GM23338 (cell line): ENCODE data around the gene MEN1. TPM values are rescaled to one million over a fixed set of nuclear protein-coding genes. Genes with fewer than 3 reads are reported as not detected.

Source experiments
- ATAC-seq: fragments of 200-7000 bp; cut with Tn5 transposase; 3 replicates; pipeline ENCODE4 v1.9.1; 2020
- DNase-seq: peaks from one replicate; pipeline ENCODE4 v3.0.0-alpha.2; 2015; ENCODE audit warnings: low spot score
- H2AFZ ChIP-seq: fragments of 200-600 bp; sonication (generic); 2 replicates; pipeline ENCODE4 v1.8.0; 2016; ENCODE audit warnings: antibody characterized with exemption, mild to moderate bottlenecking, moderate library complexity
- H3F3A ChIP-seq: fragments of 200-600 bp; sonication (generic); replicated peaks from 2 replicates; pipeline ENCODE4 v1.8.0; 2017; ENCODE audit warnings: antibody characterized with exemption, mixed run types, low read depth
- H3K27ac ChIP-seq: fragments of 200-600 bp; sonication (generic); 2 replicates; pipeline ENCODE4 v1.6.1; 2016; ENCODE audit warnings: low read depth
- H3K27me3 ChIP-seq: fragments of 200-600 bp; sonication (generic); 2 replicates; pipeline ENCODE4 v1.8.0; 2016; ENCODE audit warnings: mild to moderate bottlenecking, mixed run types, moderate library complexity; ENCODE audit not compliant: insufficient read depth
- H3K36me3 ChIP-seq: fragments of 200-600 bp; sonication (generic); 2 replicates; pipeline ENCODE4 v1.8.0; 2016; ENCODE audit warnings: mild to moderate bottlenecking; ENCODE audit not compliant: insufficient read depth
- H3K4me1 ChIP-seq: fragments of 200-600 bp; sonication (generic); 2 replicates; pipeline ENCODE4 v1.8.0; 2016; ENCODE audit warnings: mild to moderate bottlenecking, moderate library complexity; ENCODE audit not compliant: insufficient read depth
- H3K4me2 ChIP-seq: fragments of 200-600 bp; sonication (generic); 2 replicates; pipeline ENCODE4 v1.7.1; 2017; ENCODE audit warnings: mixed run types
- H3K4me3 ChIP-seq: fragments of 200-600 bp; sonication (generic); 2 replicates; pipeline ENCODE4 v1.6.1; 2016; ENCODE audit warnings: mixed run types
- H3K79me2 ChIP-seq: fragments of 200-600 bp; sonication (generic); replicated peaks from 2 replicates; pipeline ENCODE4 v1.8.0; 2017; ENCODE audit warnings: mild to moderate bottlenecking; ENCODE audit not compliant: insufficient read depth
- H3K9me2 ChIP-seq: fragments of 200-600 bp; sonication (generic); 2 replicates; pipeline ENCODE4 v1.8.0; 2017; ENCODE audit not compliant: insufficient read depth
- H4K20me1 ChIP-seq: fragments of 200-600 bp; sonication (generic); replicated peaks from 2 replicates; pipeline ENCODE4 v1.8.0; 2017; ENCODE audit warnings: mild to moderate bottlenecking; ENCODE audit not compliant: insufficient read depth
- H3K27ac Mint-ChIP-seq: 2 replicates; pipeline ENCODE4 v1.8.0; 2020; ENCODE audit warnings: inconsistent platforms, mild to moderate bottlenecking, moderate library complexity, mixed read lengths
- H3K27me3 Mint-ChIP-seq: 3 replicates; pipeline ENCODE4 v1.8.0; 2022; ENCODE audit warnings: low read depth, mild to moderate bottlenecking, moderate library complexity, mixed read lengths, inconsistent platforms; ENCODE audit not compliant: insufficient read depth, poor library complexity
- H3K36me3 Mint-ChIP-seq: 3 replicates; pipeline ENCODE4 v1.8.0; 2021; ENCODE audit warnings: low read depth, mild to moderate bottlenecking, inconsistent platforms, moderate library complexity, mixed read lengths
- H3K4me1 Mint-ChIP-seq: 3 replicates; pipeline ENCODE4 v1.8.0; 2020; ENCODE audit warnings: mild to moderate bottlenecking, inconsistent platforms, mixed read lengths
- H3K4me3 Mint-ChIP-seq: 3 replicates; pipeline ENCODE4 v1.8.0; 2021; ENCODE audit warnings: moderate library complexity, mild to moderate bottlenecking, inconsistent platforms, mixed read lengths
- H3K9me3 Mint-ChIP-seq: 3 replicates; pipeline ENCODE4 v1.8.0; 2020; ENCODE audit warnings: moderate library complexity, mild to moderate bottlenecking, inconsistent platforms, mixed read lengths
- CREB1 ChIP-seq: fragments of 250-450 bp; sonication (Bioruptor Pico); IDR thresholded peaks from 2 replicates; pipeline ENCODE4 v1.5.0; 2020; ENCODE audit warnings: low read depth, mild to moderate bottlenecking, moderate library complexity
- CTCF ChIP-seq, 2 experiments: fragments of 200-600 bp in 1 of 2; sonication (generic) in 1 of 2; conservative IDR thresholded peaks; 2 replicates each; pipeline versions ENCODE4 v1.5.1 to v1.6.1; 2016 to 2017; ENCODE audit warnings: antibody characterized with exemption in 2 of 2, low read depth in 2 of 2, mild to moderate bottlenecking in 2 of 2, moderate library complexity in 1 of 2
- ETS1 ChIP-seq: IDR thresholded peaks from 2 replicates; pipeline ENCODE4 v1.6.1; 2016; ENCODE audit warnings: antibody characterized with exemption
- EZH2 ChIP-seq: fragments of 200-600 bp; sonication (generic); IDR thresholded peaks from one replicate; pipeline ENCODE4 v1.8.0; 2017; ENCODE audit warnings: antibody characterized with exemption, mild to moderate bottlenecking, low read depth; ENCODE audit not compliant: unreplicated experiment
- EZH2phosphoT487 ChIP-seq: fragments of 200-600 bp; sonication (generic); IDR thresholded peaks from one replicate; pipeline ENCODE4 v1.8.1; 2018; ENCODE audit warnings: antibody characterized with exemption; ENCODE audit not compliant: unreplicated experiment
- JUNB ChIP-seq: IDR thresholded peaks from one replicate; pipeline ENCODE4 v1.6.1; 2016; ENCODE audit warnings: antibody characterized with exemption; ENCODE audit not compliant: unreplicated experiment
- NANOG ChIP-seq: IDR thresholded peaks from 2 replicates; pipeline ENCODE4 v1.6.1; 2016; ENCODE audit warnings: antibody characterized with exemption, borderline replicate concordance
- POLR2AphosphoS5 ChIP-seq: IDR thresholded peaks from 2 replicates; pipeline ENCODE4 v1.6.1; 2016; ENCODE audit warnings: antibody characterized with exemption, low read depth
- REST ChIP-seq: IDR thresholded peaks from one replicate; pipeline ENCODE4 v1.6.1; 2018; ENCODE audit warnings: antibody characterized with exemption; ENCODE audit not compliant: unreplicated experiment
- STAT1 ChIP-seq: IDR thresholded peaks from one replicate; pipeline ENCODE4 v1.6.1; 2016; ENCODE audit warnings: antibody characterized with exemption; ENCODE audit not compliant: unreplicated experiment
- ZNF114 ChIP-seq: fragments of 250-450 bp; sonication (Bioruptor Pico); IDR thresholded peaks from 2 replicates; pipeline ENCODE4 v1.5.0; 2020; ENCODE audit warnings: mild to moderate bottlenecking, moderate library complexity
- ZNF331 ChIP-seq: fragments of 250-450 bp; sonication (Bioruptor Pico); IDR thresholded peaks from 2 replicates; pipeline ENCODE4 v1.5.0; 2020; ENCODE audit warnings: low read depth, mild to moderate bottlenecking, moderate library complexity
- ZNF462 ChIP-seq: fragments of 250-450 bp; sonication (Bioruptor Pico); IDR thresholded peaks from 2 replicates; pipeline ENCODE4 v1.5.0; 2020; ENCODE audit warnings: mild to moderate bottlenecking, moderate library complexity
- polyA plus RNA-seq: library from polyadenylated mRNA; unstranded; fragments of >200 nt; fragmentation: Nextera tagmentation; extraction: Ambion mirVana; gene quantifications from 2 replicates; pipeline ENCODE4 v1.2.1, GENCODE V29; 2016
- total RNA-seq: library from RNA; depleted of rRNA; stranded (reverse); fragments of >200 nt; shearing (Covaris generic); gene quantifications from 2 replicates; pipeline ENCODE4 v1.2.3, GENCODE V29; 2014

Gene MEN1
- total and polyA plus RNA-seq, 2 experiments from 2014 or later = 31.6 to 45.2 TPM

GRCh38 chr11:64754124-64754918, 56.0 kb downstream of the MEN1 start:
- no peak for DNase-seq
- peaks cover 24% of the 10 kb centered on the region for H3K4me1 Mint-ChIP-seq

More at GRCh38 chr11:64754124-64754918, 56.0 kb downstream of the MEN1 start:
- no peak overlapping the region for H3K4me3 Mint-ChIP-seq
- Histone ChIP-seq H3K4me3 (no peak overlapping the region), H3K27ac (no peak overlapping the region), H4K20me1 (no peaks in the 10 kb centered on the region), H3K4me1 (peaks cover 2% of the 10 kb centered on the region), H3K9me2 (no peaks in the 10 kb centered on the region), H2AFZ (no peak overlapping the region), H3F3A (no peaks in the 10 kb centered on the region), H3K27me3 (no peaks in the 10 kb centered on the region), H3K4me2 (no peak overlapping the region), H3K36me3 (no peaks in the 10 kb centered on the region), H3K79me2 (no peaks in the 10 kb centered on the region)
- H3K9me3 Mint-ChIP-seq = no peaks in the 10 kb centered on the region; the same call in 2 of the 3 replicates
- H3K36me3 Mint-ChIP-seq = 0 out of 3 replicates have a peak, but pooled peaks cover 3% of the 10 kb centered on the region
- TF ChIP-seq ZNF331 (CRISPR knock-in tag) (no peak), ZNF462 (CRISPR knock-in tag) (no peak), EZH2phosphoT487 (no peak), ZNF114 (no peak), CTCF (conservative IDR thresholded peaks at IDR 0.05; ENCODE audit: low read depth in 2 of 2) (no peak), ETS1 (no peak), EZH2 (no peak), STAT1 (no peak), REST (no peak), CREB1 (no peak), POLR2AphosphoS5 (no peak), JUNB (no peak), NANOG (no peak)
- no peak overlapping the region for H3K27ac Mint-ChIP-seq
- ATAC-seq = peak; percentile 5; the same call in 2 of the 3 replicates
- peaks cover 25% of the 10 kb centered on the region for H3K27me3 Mint-ChIP-seq
